GM18951 (cell line): ENCODE results near the gene ZNF778.

ENCODE experiments used
- POLR2A ChIP-seq: IDR thresholded peaks from 4 replicates; pipeline ENCODE4 v1.6.1; 2011; ENCODE audit warnings: mild to moderate bottlenecking; ENCODE audit not compliant: insufficient read length, insufficient read depth; ENCODE audit errors: extremely low read depth
- in situ Hi-C: fragments of 300-500 bp; cut with MboI; formaldehyde crosslinking; loops from one replicate; pipeline ENCODE4 v1.12.0; 2022; ENCODE audit warnings: low sequenced_read_pairs, mixed read lengths, inconsistent platforms; ENCODE audit not compliant: unreplicated experiment

The ZNF778 gene

DNA sequence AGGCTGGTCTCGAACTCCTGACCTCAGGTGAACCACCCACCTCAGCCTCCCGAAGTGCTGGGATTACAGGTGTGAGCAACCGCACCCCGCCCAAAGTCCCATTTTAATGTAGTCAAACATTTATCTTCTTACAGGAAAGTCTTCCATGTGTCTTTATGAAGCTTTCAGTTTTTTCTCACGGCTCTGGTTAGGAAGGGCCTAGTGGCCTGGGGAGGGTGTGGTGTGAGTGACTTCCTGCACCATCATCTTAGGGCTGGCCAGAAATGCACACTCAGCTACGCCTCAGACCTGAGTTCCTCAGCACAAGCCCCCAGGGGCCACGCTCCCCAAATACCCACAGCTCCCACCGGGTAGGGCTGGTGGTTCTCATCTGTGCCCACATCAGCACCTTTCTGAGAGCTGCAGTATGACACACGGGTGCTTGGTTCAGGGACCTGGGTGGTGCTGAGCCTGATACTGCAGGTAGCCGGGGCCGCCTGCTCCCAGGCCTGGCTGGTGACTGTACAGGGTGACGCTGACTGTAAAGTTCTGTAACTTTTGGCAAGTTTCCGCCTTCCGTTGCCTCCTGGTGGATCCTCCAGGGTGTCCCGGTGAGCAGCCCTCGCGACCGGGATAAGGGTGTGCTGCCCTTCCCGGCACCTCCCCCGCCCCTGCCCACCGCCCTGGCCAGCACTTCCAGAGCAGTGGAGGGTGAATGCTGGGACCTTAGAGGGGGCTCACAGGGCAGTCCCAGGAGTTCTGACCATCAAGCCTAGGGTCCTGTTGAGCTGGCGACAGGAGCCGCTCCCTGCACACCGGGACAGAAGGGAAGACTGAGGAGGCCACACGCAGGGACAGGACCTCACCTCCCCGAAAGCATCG, 52.5 kb downstream of the ZNF778 start:
- no peak for TF ChIP-seq POLR2A
- in situ Hi-C loops: no loop called here

- no peak for TF ChIP-seq POLR2A
- in situ Hi-C loops: no loop called here
These were observed 53.3 kb downstream of the ZNF778 start for GRCh38 chr16:89270666-89271345.

GRCh38 chr16:89272631-89273030, 55.1 kb downstream of the ZNF778 start:
- in situ Hi-C loops: no loop called here
- no peak for TF ChIP-seq POLR2A

DNA sequence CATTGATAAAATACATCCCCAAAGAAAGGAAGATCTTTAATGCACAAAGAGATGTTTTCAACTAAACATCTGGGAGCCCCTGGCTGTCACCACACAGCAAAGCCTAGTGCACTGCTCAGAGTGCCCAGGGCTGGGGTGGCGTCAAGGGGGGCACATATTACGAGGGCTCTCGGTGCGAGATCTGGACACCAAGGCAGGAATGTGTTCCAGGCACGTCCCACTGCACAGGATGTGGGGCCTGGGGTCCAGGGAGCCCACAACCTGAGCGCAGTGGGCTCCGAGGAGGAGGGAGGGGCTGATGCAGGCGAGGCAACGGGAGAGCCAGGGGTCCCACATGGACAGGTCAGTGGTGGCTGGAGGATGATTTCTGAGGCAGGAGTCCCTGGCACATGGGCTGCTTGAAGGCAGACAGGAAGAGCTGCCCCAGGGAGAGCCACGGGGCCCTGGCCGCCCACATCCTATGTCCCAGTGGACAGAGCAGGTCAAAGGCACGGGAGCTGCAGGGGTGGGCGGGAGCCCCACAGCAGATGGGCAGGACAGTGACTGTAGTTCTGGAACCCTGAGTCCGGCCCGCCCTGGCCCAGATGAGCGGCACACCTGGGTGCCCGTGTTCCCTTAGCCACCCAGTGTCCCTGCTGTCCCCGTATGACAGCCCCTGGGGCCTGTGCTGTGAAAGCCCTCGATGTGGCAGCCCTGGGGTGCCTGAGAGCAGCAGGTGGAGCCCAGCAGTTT, 56.4 kb downstream of the ZNF778 start:
- in situ Hi-C loops: no loop called here
- TF ChIP-seq POLR2A: no peak

- in situ Hi-C loops: no loop called here
- TF ChIP-seq POLR2A: no peak
These were observed 57.2 kb downstream of the ZNF778 start for GRCh38 chr16:89274561-89275283.

- in situ Hi-C loops: no loop called here
- TF ChIP-seq POLR2A: no peak
These were observed 57.7 kb downstream of the ZNF778 start for GRCh38 chr16:89275284-89275584.

DNA sequence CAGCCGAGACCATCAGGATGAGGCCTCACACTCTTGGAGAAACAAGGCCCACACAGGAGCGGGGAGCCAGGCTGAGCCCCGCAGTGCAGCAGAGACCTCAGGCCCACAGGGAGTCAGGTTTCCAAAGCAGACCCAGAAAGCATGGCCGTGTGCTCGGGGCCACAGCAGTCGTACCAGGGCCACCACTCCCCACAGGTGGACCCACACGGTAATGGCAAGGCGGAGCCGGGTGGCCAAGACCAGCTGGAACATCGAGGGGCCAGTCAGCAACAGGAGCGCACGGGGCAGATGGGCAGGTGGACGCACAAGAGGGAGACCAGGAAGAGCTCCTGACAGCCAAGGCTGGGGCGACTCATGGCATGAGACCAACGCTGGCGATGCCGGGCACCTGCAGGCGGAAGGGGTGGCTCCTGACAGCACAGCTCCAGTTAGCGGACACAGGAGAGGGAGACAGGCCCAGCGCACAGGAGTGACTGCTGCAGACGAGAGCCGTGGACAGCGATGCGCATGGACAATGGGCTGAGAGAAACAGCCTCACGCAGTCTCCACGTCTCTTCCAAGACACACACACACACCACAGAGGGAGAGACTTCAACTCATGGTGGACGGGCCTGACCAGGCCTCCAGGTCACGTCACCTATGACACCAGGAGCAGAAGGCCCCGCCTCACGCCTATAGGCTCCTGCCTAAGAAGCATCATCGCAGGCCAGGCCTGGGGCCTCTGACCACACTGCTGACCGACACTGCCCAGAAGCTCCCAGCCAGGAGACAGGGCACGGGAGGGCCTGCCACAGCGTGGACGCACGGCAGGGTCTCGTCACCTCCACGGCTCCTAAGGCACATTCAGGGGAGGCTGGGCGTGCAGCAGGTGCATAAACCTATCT, 58.6 kb downstream of the ZNF778 start:
- no peak for TF ChIP-seq POLR2A
- in situ Hi-C loops: no loop called here

DNA sequence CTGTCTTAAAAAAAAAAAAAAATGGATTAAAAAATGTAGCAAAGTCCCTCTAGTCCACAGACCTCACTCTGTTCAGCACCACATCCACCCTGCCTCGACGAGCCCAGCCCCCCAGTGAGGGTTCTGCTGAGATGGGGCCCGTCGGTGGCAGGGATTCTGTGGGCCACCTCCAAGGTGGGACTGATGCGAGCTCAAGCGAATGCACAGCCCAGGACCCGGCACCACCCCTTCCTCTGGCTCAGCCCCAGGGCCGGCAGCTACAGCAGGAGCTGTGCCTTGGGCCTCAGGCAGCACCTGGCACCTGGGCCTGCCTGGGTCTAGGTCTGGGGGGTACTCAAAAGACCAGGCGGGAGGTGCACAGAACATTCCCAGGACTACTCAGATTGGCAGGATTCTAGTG, 59.5 kb downstream of the ZNF778 start:
- TF ChIP-seq POLR2A: no peak
- in situ Hi-C loops: no loop called here

DNA sequence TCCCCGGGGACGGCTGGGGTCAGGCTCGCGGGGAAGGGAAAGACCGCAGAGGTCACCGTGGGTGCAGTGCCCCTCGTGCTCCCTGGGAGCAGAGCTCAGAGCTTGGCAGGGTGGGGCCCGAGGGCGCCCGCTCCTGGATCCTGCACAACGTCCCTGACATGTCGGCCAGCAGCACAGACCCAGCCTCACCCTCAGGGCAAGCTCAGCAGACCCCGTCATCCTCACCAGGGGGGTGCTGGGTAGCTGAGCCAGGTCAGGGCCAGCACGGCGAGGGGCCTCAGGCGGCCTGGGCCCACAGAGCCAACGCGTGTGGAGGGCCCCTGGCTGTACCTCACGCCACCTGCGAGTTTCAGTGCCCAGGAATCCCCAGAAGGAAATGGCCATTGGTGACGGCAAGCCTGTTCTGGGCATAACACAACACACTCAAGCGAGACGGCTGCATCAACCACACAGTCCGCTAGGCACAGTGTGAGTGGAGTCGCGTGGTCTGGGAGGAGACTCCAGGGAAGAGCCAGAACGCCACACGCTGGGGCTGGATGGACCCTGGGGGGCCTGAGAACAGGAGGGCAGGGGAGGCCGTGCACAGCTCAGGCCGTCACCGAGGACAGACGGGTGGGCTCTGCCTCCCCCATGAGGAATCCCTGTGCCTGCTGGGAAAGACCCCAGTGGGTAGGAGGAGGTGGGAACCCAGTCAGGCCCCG, 60.3 kb downstream of the ZNF778 start:
- TF ChIP-seq POLR2A: no peak
- in situ Hi-C loops: no loop called here

GRCh38 chr16:89278441-89279240, 61.1 kb downstream of the ZNF778 start:
- no peak for TF ChIP-seq POLR2A
- in situ Hi-C loops: no loop called here

GRCh38 chr16:89279666-89280481, 62.4 kb downstream of the ZNF778 start:
- in situ Hi-C loops: no loop called here
- no peak for TF ChIP-seq POLR2A
